Measurements from ENCODE around the gene NIPA2.
A peak's percentile ranks its signal among the peaks of the same experiment; 100 is the strongest.

Gene NIPA2

GRCh38 chr15:22893881-22894280, 55.4 kb downstream of the NIPA2 start:
- ATAC-seq = no peak

GRCh38 chr15:22895465-22896190, 57.2 kb downstream of the NIPA2 start:
- DNase-seq (ENCODE audit: low spot score in 2 of 2) = peak in 1 of 2 donors; percentile 60
- Mint-ChIP-seq H3K4me1 (peaks cover 17% of the 10 kb centered on the region), H3K27ac (peak overlapping the region; percentile 67), H3K36me3 (peaks cover 7% of the 10 kb centered on the region), H3K4me3 (no peak overlapping the region), H3K9me3 (no peaks in the 10 kb centered on the region)
- peak; percentile 98 for ATAC-seq

More at GRCh38 chr15:22893881-22894280, 55.4 kb downstream of the NIPA2 start:
- H3K4me3 Mint-ChIP-seq = no peak overlapping the region
- no peak overlapping the region for H3K27ac Mint-ChIP-seq
- no peaks in the 10 kb centered on the region for H3K9me3 Mint-ChIP-seq
- peaks cover 7% of the 10 kb centered on the region for H3K36me3 Mint-ChIP-seq
- peaks cover 10% of the 10 kb centered on the region for H3K4me1 Mint-ChIP-seq
- DNase-seq (ENCODE audit: low spot score in 2 of 2) = no peak

GRCh38 chr15:22902046-22902445, 63.6 kb downstream of the NIPA2 start:
- ATAC-seq = no peak

GRCh38 chr15:22902578-22902977, 64.1 kb downstream of the NIPA2 start:
- ATAC-seq (no peak), DNase-seq (ENCODE audit: low spot score in 2 of 2) (no peak)
- peaks cover under 1% of the 10 kb centered on the region for H3K36me3 Mint-ChIP-seq
- H3K9me3 Mint-ChIP-seq = no peaks in the 10 kb centered on the region
- H3K4me1 Mint-ChIP-seq = peaks cover 8% of the 10 kb centered on the region
- no peak overlapping the region for H3K4me3 Mint-ChIP-seq
- H3K27ac Mint-ChIP-seq = no peak overlapping the region

More at GRCh38 chr15:22902046-22902445, 63.6 kb downstream of the NIPA2 start:
- Mint-ChIP-seq H3K9me3 (no peaks in the 10 kb centered on the region), H3K36me3 (no peaks in the 10 kb centered on the region), H3K27ac (no peak overlapping the region), H3K4me3 (no peak overlapping the region), H3K4me1 (peaks cover 8% of the 10 kb centered on the region)
- DNase-seq (ENCODE audit: low spot score in 2 of 2) = no peak

GRCh38 chr15:22902981-22903380, 64.5 kb downstream of the NIPA2 start:
- Mint-ChIP-seq H3K9me3 (no peaks in the 10 kb centered on the region), H3K4me3 (no peak overlapping the region), H3K27ac (no peak overlapping the region), H3K4me1 (peaks cover 8% of the 10 kb centered on the region), H3K36me3 (peaks cover 4% of the 10 kb centered on the region)
- DNase-seq (ENCODE audit: low spot score in 2 of 2) (no peak), ATAC-seq (no peak)

- DNase-seq (ENCODE audit: low spot score in 2 of 2) = no peak
- no peak overlapping the region for H3K4me3 Mint-ChIP-seq
- H3K9me3 Mint-ChIP-seq = no peaks in the 10 kb centered on the region
- H3K36me3 Mint-ChIP-seq = peaks cover 6% of the 10 kb centered on the region
- no peak for ATAC-seq
- peaks cover 8% of the 10 kb centered on the region for H3K4me1 Mint-ChIP-seq
- H3K27ac Mint-ChIP-seq = no peak overlapping the region
Measured at GRCh38 chr15:22903427-22903826, 65.0 kb downstream of the NIPA2 start.

- peaks cover 5% of the 10 kb centered on the region for H3K4me1 Mint-ChIP-seq
- H3K9me3 Mint-ChIP-seq = no peaks in the 10 kb centered on the region
- no peak overlapping the region for H3K4me3 Mint-ChIP-seq
- DNase-seq (ENCODE audit: low spot score in 2 of 2) (no peak), ATAC-seq (peak; percentile 39)
- H3K36me3 Mint-ChIP-seq = peaks cover 12% of the 10 kb centered on the region
- no peak overlapping the region for H3K27ac Mint-ChIP-seq
Measured at GRCh38 chr15:22903961-22904534, 65.6 kb downstream of the NIPA2 start.

GRCh38 chr15:22904736-22905135, 66.3 kb downstream of the NIPA2 start:
- H3K36me3 Mint-ChIP-seq = peaks cover 19% of the 10 kb centered on the region
- no peaks in the 10 kb centered on the region for H3K4me1 Mint-ChIP-seq
- H3K4me3 Mint-ChIP-seq = no peak overlapping the region
- H3K27ac Mint-ChIP-seq = no peak overlapping the region
- ATAC-seq (no peak), DNase-seq (ENCODE audit: low spot score in 2 of 2) (no peak)
- no peaks in the 10 kb centered on the region for H3K9me3 Mint-ChIP-seq

- H3K4me1 Mint-ChIP-seq = no peaks in the 10 kb centered on the region
- no peak overlapping the region for H3K4me3 Mint-ChIP-seq
- no peak for ATAC-seq
- no peak for DNase-seq (ENCODE audit: low spot score in 2 of 2)
- H3K36me3 Mint-ChIP-seq = peaks cover 30% of the 10 kb centered on the region
- H3K9me3 Mint-ChIP-seq = no peaks in the 10 kb centered on the region
- no peak overlapping the region for H3K27ac Mint-ChIP-seq
Measured at GRCh38 chr15:22907161-22907950, 68.9 kb downstream of the NIPA2 start.

GRCh38 chr15:22908830-22909229, 70.4 kb downstream of the NIPA2 start:
- H3K4me3 Mint-ChIP-seq = no peak overlapping the region
- peaks cover 38% of the 10 kb centered on the region for H3K36me3 Mint-ChIP-seq
- H3K4me1 Mint-ChIP-seq = no peaks in the 10 kb centered on the region
- H3K9me3 Mint-ChIP-seq = no peaks in the 10 kb centered on the region
- no peak for ATAC-seq
- no peak overlapping the region for H3K27ac Mint-ChIP-seq
- no peak for DNase-seq (ENCODE audit: low spot score in 2 of 2)

- Mint-ChIP-seq H3K27ac (no peak overlapping the region), H3K4me1 (no peaks in the 10 kb centered on the region), H3K36me3 (peaks cover 38% of the 10 kb centered on the region), H3K9me3 (no peaks in the 10 kb centered on the region), H3K4me3 (no peak overlapping the region)
- ATAC-seq = no peak
- no peak for DNase-seq (ENCODE audit: low spot score in 2 of 2)
Measured at GRCh38 chr15:22911306-22911705, 72.8 kb downstream of the NIPA2 start.

GRCh38 chr15:22912256-22912655, 73.8 kb downstream of the NIPA2 start:
- H3K27ac Mint-ChIP-seq = no peak overlapping the region
- no peaks in the 10 kb centered on the region for H3K9me3 Mint-ChIP-seq
- DNase-seq (ENCODE audit: low spot score in 2 of 2) (no peak), ATAC-seq (no peak)
- no peak overlapping the region for H3K4me3 Mint-ChIP-seq
- no peaks in the 10 kb centered on the region for H3K4me1 Mint-ChIP-seq
- H3K36me3 Mint-ChIP-seq = peaks cover 38% of the 10 kb centered on the region

- H3K9me3 Mint-ChIP-seq = no peaks in the 10 kb centered on the region
- H3K4me1 Mint-ChIP-seq = no peaks in the 10 kb centered on the region
- DNase-seq (ENCODE audit: low spot score in 2 of 2) = no peak
- H3K27ac Mint-ChIP-seq = no peak overlapping the region
- H3K4me3 Mint-ChIP-seq = no peak overlapping the region
- no peak for ATAC-seq
- peaks cover 33% of the 10 kb centered on the region for H3K36me3 Mint-ChIP-seq
Measured at GRCh38 chr15:22913646-22914380, 75.3 kb downstream of the NIPA2 start.

GRCh38 chr15:22915866-22916515, 77.5 kb downstream of the NIPA2 start:
- Mint-ChIP-seq H3K36me3 (peaks cover 22% of the 10 kb centered on the region), H3K27ac (no peak overlapping the region), H3K4me3 (no peak overlapping the region), H3K4me1 (no peaks in the 10 kb centered on the region), H3K9me3 (no peaks in the 10 kb centered on the region)
- no peak for DNase-seq (ENCODE audit: low spot score in 2 of 2)
- no peak for ATAC-seq
